Right forelimb (tissue), 1 donor: ENCODE results near the gene CDK6.
"Not testable (repeated sequence)": the region's sequence is repeated elsewhere in the genome, so short reads cannot be mapped to it uniquely, and the experiment has no call there.

Experiments used
- DNase-seq: peaks from one replicate; pipeline ENCODE4 v3.0.0-alpha.2; 2018

CDK6 gene

DNA sequence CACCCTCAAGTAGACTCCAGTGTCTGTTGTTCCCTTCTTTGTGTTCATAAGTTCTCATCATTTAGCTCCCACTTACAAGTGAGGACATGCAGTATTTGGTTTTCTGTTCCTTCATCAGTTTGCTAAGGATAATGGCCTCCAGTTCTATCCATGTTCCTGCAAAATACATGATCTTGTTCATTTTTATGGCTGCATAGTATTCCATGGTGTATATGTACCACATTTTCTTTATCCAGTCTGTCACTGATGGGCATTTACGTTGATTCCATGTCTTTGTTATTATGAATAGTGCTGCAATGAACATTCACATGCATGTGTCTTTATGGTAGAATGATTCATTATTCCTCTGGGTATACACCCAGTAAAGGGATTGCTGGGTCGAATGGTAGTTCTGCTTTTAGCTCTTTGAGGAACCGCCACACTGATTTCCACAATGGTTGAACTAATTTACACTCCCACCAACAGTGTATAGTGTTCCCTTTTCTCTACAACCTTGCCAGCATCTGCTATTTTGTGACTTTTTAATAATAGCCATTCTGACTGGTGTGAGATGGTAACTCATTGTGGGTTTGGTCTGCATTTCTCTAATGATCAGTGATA lies 79.0 kb downstream of the CDK6 start:
- DNase-seq: not testable (repeated sequence)

DNA sequence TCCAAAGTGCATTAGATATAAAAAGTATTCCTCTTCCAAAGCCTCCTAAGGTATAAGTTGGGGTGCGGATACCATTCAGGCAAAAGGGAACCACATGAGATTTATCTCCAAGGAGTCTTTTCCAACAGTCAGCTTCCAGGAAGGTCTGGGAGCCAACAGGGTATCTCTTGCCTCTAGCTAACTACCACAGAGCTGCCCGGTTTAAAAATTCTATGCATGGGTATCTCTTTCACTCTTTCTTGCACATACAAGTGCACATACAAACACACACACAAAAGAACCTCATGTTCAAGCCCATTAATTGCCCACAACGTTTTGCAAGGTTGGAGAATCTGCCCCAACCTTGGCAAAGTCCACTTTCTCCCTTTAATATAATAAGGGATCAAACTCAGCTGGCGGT lies 80.7 kb downstream of the CDK6 start:
- DNase-seq: no peak

DNA sequence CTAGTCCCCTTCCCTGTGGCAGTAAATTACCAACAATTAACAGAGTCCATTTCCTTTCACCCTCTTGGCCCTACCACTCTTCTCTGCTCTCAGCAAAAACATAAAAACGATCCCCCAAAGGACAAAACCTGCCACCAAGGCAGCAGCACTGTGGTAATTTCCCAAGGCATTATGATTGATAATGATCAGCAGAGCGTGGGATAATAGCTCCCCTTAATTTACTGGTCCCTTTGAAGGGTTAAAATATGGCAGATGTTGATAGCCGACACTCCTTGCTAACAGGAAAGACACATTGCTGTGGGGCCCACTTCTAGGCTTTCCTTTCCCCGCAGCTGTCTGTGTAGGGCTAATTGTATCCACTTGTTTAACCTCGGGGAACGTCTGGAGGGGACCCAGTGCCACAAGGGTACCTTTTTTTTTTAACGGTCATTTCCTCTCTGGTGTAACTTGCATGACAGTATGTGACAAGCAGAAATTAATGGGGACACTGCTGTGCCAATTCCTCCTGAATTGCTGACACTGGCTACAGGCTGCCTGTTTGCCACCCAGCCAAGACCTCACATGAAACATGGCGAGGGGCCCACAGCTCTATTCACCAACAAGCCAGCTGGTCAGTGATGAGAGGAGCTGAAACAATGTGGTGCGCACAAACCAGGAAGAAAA lies 81.3 kb downstream of the CDK6 start:
- peak; percentile 54 for DNase-seq

DNA sequence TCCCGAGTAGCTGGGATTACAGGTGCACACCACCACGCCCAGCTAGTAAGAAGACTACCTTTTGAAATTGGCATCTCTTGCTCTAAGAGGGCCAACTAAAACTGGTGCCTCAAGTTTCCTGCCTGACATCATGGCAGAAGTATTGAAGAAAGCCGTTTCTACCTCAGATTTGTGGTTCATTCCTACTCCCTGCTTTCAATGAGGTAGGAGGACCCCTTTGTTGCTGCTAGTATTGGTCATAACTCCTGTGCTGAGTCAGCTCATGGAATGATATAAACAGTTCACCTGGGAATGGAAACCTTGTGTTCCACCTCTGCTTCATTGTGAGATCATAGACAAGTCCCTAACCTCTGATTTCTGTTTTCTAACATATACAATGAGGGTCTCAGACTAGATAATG lies 82.8 kb downstream of the CDK6 start:
- DNase-seq: no peak

DNA sequence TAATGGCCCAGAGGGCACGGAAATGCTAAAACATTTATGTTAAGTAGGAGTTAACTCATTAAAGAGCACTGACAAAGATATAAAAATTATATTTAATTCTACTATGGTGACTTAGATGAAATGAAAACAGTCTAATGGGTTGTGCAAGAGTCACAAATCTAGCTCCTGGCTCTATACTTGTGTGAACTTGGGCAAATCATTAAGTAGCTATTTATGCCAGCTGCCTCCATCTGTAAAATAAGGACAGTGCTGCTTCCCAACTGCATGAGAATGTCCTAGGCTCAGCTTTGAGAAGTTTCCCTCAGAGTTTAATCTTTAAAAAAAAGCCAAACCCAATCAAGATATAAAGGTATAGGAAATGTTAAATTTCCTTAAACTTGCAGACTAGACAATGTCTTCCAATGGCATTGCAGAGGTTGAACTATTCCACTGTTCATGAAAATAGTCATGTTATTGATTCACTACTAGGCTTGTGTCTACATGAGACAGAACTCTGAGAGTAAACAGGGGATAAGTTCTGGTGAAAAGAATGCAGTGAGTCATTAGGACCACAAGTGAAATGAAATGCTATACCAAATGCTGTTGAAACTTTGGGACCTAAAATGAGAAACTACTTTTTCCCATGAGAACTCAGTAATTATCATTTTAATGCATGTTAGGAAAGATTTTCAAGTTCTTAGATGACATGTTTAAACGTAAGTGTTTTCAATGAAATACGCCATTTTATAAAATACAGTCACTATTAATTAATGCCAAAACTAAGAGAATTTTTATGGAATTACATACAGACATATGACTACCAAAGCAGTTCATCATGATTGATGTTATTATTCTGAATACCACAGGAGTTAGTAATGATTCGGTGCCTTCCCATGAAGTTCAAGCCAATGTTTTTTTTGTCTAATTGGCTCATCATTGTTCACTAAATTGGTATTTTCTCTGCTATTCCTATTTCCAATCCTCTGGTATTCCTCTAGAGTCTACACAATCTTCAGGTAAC lies 84.2 kb downstream of the CDK6 start:
- DNase-seq: no peak

DNA sequence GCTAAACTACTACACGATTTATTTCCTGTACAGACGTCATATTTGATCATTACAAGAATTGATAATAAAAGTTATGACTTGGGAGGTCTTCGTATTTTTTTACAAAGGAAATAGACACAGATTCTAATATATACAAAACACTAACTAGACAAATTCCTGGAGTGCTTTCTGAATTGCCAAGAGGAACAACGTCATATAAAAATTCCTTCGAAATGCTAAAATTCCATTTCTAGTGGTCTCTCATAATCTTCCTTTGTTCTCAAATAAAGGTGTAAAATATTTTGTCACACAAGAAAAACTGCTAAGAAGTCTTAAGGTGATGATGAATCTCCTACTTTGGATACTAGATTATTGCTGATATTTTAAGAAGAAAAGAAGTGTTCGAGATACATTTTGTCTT lies 85.4 kb downstream of the CDK6 start:
- DNase-seq: no peak

DNA sequence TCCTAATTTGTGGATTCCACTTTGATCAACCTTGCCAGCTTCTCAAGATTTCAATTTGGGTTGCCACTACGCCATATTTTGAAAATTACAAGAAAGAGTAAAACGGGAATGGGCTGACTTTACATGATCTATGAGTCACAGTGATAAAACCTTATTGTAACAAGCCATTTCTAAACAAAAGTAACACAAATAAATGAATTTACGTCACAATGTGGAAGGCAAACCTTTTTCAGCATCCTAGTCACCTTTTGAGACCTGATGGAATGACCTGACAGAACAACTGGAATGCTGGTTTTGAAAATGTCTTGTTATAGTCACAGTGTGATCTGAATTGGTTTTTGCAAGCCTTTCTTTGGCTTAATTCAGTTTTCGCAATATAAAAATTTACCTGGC lies 85.9 kb downstream of the CDK6 start:
- no peak for DNase-seq

DNA sequence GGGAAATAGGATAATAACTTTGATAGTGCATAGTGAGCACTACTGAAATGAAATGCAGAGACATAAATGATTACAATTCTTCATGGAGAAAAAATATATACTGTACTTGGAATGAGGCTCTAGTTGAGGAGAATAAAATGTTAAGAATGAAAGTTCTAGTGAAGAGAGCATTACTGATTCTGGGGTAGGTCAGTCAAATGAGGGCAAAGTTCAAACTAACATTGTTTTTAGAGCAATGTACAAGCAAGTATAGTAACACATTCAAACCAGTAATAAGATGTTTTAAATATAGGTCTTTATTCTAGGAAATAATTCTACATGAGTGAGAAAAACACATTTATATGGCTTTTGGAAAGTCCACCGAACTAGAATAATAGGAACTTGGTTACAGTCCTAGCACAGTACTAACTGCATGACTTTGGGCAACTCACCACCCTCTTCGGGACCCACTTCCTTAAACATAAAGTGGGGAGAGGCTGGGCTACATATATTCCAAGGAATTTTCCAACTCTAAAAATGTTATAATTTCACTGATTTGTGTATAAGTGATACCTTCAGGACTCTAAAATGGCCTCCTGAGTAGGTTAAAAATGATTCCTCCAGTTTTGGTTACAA lies 86.4 kb downstream of the CDK6 start:
- DNase-seq: no peak

DNA sequence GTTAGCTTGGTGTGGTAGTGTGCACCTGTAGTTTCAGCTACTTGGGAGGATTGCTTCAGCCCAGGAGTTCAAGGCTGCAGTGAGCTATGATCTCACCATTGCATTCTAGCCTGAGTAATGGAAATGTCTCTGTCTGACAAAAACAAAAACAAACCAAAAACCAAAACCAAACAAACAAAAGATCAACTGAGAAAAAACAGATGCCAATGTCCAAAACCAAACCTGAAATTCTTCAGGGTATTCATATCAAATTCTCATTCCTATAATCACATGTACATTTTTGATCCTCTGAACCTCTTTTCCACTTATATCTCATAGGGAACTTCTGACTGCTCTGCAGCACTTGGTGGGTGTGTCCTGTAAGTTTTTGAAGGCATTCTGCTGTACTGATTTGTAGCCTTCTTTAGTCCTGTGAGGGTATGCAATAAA lies 87.0 kb downstream of the CDK6 start:
- DNase-seq: no peak

DNA sequence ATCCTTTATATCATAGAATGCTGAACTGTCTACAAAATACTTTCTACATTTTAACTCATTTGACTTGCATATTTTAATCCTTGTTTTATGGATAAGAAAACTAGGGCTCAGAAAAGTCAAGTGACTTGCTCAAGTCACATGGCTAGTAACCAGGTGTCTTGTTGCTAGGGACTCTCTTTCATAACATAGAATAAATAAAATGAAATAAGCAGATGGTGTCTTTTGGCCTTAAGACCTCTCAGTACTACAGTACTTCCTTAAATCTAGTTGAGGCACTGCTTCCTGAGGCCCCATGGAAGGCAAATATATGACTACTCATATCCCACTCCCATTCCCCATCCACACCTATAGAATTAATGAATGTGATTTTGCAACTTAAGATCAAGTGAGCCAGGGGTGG lies 87.9 kb downstream of the CDK6 start:
- no peak for DNase-seq

DNA sequence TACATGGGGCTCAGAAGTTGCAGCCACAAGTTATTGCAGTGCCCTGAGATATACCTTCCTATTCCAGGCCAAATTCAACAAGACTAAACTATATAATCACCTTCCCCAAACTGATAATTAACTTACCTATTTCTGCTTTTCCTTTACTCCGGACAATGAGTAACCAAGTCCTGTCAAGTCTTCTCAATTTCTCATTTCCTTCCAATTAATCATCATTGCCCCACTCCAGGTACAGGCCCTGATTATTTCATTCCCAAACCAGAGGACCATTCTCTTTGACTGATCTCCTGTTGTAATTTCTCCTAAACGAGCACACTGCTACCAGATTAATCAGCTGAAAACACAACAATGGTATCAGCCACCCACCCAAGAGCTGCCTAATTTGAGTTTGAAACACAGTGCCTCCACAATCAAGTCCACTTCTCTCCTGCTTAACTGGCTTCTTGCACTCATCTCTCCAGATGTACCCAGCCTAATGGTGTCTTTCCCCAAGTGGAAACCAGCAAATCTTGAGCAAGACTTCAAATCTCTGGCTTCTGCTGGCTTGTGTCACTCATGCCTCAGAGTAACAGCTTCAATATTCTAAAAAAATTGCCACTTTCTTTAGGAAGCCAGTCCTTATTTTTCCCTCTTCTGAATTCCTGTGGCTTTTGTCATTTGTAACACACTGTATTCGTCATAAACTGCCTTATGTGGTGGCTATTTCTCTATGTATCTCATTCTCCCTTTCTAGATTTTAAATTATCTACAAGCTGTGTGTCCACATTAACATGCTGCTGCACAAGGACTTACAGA lies 89.1 kb downstream of the CDK6 start:
- DNase-seq: no peak

DNA sequence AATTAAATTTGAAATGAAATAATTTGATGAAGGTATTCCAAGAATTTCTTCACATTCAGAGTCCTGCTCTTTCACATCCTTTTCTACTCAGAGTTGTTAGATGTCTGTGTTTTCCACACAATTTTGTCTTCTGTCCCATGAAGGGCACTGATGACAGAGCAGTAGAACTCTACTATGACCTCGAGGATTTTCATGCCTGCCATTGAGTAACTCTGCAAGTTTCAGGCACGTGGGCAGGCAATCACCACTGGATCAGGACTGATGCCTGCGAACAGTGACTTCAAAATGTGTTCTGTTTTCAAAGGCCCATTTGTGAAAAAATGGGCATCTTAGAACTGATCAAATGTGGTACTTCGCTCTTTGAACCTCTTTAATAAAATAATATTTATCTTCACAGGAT lies 91.1 kb downstream of the CDK6 start:
- no peak for DNase-seq

DNA sequence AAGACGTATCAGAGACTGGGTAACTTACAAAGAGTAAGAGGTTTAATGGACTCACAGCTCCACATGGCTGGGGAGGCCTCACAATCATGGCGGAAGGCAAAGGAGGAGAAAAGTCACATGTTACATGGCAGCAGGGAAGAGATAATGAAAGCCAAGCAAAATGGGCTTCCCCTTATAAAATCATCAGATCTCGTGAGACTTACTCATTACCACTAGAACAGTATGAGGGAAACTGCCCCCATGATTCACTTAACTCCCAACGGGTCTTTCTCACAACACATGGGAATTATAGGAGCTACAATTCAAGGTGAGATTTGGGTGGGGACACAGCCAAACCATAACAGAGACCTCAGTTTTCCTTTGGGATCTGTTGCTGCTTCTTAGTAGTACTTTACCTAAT lies 92.2 kb downstream of the CDK6 start:
- not testable (repeated sequence) for DNase-seq

DNA sequence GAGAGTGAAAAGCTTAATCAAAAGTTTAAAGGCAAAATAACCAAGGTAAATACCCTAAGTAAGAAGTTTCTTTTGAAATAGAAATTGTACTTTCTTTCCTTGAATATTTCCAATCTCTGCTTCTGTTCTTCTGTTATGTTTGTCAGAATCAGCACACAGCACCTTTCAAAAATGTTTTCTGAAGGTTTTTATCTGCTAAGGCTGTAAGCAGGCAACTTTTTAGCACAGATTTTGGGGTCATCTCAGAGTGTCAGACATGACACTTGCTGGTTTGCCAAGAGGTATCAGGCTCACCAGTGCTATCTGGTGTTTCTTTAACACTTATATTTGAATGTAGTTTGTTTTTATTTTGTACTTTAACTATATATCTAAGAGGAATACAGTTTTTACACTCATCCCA lies 94.2 kb downstream of the CDK6 start:
- no peak for DNase-seq

DNA sequence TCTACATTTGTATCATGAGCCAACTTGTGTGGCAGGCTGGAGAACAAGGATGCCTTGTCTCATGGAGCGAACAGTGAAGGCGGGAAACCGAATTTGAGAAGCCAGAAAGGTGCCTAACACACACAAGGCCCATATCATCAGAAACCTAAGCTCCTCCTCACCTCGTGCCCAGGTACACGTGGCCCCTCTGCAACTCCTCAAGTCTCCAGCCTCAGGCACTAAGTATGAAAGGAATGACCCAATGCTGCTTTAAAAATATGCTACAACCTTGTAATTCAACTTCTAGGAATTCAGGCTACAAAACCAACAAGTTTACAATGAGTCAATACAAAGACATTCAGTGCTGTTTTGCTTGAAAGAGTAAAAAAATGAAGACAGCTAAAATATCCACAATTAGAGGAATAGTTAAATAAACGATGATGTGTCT lies 95.7 kb downstream of the CDK6 start:
- DNase-seq: no peak

DNA sequence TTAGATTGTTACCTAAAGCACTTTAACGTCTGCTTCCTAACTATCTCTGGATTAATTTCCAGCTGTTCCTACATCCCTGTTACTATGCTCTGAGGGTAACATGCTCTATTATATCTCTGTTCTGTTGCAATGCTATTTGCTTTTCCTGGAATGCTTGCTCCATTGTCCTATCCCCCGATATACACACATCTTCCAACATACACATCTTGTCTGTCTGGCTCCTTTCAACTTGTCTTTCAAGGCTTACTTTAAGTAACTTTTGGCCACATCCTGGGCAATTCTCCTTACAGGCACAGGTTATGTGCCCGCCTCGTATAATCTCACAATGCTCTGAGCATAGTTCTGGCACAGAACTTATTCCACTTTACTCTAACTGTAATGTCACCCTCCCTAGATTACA lies 96.2 kb downstream of the CDK6 start:
- DNase-seq: no peak

DNA sequence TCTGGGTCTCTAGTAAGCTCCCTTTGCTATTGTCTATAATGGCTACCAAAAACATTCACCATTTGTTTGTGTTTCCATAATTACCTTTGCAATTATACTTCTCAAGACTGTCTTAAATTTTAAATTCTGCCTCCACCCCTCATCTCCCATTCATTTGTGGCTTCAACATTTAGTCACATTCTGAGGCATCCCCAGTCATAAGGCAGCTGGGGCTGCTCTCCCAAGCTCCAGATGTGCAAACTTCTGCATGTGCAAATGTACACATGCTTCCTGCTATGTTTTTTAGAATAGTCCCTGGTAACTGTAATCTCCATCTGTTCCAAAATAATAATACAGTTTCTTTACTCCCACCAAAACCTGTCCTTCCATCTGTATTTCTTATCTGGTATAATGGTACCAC lies 97.3 kb downstream of the CDK6 start:
- no peak for DNase-seq

DNA sequence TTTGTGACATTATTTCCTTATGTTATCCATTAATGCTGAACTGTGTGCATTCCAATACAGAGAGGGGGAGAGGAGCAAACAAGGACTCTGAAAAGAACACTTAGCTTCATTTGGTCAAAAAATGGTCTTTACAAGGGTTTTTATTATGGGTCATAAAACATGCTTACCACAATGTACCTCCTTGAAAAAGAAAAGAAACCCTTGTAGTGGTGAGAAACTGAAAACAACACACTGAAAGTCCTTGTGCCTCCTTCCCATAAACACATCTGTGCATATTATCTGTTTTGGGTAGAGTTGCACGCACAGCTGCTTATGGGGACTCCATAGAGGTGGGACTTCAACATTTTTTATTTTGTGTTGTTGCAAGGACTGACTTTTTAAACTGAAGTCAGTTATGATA lies 98.7 kb downstream of the CDK6 start:
- DNase-seq: no peak

DNA sequence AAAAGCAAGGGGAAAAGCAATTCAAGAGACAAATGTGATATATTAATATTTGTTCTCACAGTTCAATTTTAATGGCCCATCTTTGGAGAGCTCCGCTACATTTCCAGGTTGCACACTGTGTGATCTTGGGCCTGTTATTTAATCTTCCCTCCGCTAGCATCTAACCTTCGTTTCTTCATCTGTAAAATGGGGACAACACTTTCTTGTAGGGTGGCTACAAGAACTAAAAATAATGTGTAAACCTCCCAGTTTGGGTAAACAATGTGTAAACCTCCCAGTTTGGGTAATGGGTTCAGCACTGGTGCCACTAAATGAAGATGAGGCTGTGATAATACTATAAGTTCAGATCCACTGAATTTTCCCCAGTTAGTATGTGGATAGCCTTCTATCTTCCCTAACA lies 99.5 kb downstream of the CDK6 start:
- no peak for DNase-seq

DNA sequence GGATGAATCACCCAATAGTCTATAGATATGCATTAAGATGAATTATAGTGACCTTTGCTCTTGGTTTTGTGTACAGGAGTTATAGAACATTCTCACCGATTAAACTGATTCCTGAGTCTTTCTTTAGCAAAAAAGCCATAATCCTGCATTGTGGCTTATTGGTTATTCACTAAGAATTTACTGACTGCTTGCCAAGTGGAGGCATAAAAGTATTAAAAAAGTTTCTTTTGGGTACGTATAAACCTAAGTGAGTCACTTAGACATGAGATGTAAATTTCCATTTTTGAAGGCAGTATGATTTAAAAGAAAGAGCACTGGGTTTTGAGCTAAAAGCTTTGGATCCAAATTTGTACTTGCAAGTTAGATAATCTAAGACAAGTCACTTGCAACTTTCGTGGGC lies 100.7 kb downstream of the CDK6 start:
- no peak for DNase-seq

DNA sequence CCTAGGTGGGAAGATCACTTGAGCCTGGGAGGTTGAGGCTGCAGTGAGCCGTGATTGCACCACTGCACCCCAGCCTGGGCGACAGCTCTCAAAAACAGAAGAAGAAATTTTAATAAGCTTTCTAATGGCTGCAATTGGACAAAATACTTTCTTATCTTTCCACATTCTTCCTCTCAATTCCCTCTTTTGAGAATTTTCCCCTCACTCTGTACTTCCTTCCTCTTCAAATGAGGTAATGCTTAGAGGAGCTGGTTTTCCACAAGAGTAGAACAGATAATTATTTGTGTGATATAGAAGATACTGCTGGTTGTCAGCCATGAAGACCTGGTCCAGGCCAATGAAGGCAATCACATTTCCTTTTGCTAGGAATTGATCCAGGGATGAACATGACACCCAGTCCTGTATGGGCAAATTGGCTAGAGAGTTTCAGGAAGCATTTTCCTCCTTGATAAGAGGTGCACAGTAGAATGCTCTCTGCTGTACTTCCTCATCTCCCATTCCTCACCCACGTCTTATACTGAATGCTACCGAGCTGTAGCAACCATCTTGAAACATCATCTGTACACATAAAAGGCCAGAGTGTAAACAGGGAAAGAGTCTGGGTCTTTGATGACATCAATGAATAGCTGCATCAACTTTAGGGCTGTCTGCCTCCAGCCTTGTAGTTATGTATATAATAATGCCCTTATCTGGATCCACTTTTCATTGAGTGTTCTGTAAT lies 103.9 kb downstream of the CDK6 start:
- DNase-seq: no peak
